ENCODE results near the gene MAGI2. TPM values are rescaled to one million over a fixed set of nuclear protein-coding genes. Genes with fewer than 3 reads are reported as not detected.

The MAGI2 gene
- total RNA-seq, 1 donor from 2014 or later: 13.3 TPM

DNA sequence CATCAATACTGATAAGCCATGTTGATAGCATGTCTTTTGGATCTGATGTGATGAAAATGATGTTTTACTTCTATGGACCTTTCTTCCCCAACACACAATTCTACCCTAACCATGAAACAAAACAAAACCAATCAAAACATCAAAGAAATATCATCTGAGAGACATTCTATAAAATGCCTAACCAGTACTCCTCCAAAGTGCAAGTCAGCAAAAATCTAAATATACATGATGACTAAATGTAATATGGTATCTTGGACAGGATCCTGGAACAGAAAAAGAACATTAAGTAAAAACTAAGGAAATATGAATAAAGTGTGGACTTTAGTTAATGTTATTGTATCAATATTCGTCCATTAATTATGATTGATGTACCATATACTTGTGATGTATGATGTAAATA lies 625.1 kb downstream of the MAGI2 start:
- H3K9me3 Mint-ChIP-seq: peaks cover 6% of the 10 kb centered on the region
- no peak for DNase-seq (ENCODE audit: extremely low spot score, unreplicated experiment)
- TF ChIP-seq, protein P1, sequence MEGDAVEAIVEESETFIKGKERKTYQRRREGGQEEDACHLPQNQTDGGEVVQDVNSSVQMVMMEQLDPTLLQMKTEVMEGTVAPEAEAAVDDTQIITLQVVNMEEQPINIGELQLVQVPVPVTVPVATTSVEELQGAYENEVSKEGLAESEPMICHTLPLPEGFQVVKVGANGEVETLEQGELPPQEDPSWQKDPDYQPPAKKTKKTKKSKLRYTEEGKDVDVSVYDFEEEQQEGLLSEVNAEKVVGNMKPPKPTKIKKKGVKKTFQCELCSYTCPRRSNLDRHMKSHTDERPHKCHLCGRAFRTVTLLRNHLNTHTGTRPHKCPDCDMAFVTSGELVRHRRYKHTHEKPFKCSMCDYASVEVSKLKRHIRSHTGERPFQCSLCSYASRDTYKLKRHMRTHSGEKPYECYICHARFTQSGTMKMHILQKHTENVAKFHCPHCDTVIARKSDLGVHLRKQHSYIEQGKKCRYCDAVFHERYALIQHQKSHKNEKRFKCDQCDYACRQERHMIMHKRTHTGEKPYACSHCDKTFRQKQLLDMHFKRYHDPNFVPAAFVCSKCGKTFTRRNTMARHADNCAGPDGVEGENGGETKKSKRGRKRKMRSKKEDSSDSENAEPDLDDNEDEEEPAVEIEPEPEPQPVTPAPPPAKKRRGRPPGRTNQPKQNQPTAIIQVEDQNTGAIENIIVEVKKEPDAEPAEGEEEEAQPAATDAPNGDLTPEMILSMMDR (conservative IDR thresholded peaks at IDR 0.05): no peak
- H3K27me3 Mint-ChIP-seq: no peaks in the 10 kb centered on the region
- H3K4me3 Mint-ChIP-seq: no peak overlapping the region
- H3K27ac Mint-ChIP-seq: no peak overlapping the region
- H3K36me3 Mint-ChIP-seq: no peaks in the 10 kb centered on the region
- no peaks in the 10 kb centered on the region for H3K4me1 Mint-ChIP-seq (ENCODE audit: unreplicated experiment)

DNA sequence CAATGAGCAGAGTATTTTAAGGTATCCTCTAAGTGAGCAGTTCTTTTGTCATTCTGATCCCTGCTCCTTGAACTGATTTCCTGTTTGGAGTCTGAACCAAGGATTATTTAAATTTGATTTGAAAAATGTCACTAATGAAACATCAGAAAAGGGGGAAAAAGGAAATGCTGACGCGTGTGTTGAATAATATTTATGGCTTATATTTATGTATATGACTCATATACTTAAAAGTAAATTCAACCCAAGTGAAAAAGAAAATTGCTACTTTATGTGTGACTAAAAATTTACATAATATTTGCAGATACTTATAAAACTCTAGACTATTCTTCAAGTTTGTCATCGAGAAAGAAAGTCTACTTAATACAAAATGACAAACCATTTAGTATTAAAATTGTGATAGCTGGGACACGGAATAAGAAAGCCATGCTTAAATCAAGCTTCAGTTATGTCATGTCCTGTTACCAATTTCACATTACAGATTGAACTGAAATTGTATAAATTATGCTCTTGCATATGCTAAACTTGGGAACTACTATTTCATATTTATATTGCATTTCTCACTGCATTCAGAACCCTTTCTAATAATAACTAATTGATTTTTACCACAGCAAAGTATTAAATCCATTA lies 649.9 kb downstream of the MAGI2 start:
- TF ChIP-seq, protein P1 (conservative IDR thresholded peaks at IDR 0.05): no peak
- Mint-ChIP-seq H3K4me3 (no peak overlapping the region), H3K27me3 (no peaks in the 10 kb centered on the region), H3K27ac (no peak overlapping the region), H3K36me3 (no peaks in the 10 kb centered on the region), H3K4me1 (ENCODE audit: unreplicated experiment) (no peaks in the 10 kb centered on the region), H3K9me3 (no peaks in the 10 kb centered on the region)
- no peak for DNase-seq (ENCODE audit: extremely low spot score, unreplicated experiment)

DNA sequence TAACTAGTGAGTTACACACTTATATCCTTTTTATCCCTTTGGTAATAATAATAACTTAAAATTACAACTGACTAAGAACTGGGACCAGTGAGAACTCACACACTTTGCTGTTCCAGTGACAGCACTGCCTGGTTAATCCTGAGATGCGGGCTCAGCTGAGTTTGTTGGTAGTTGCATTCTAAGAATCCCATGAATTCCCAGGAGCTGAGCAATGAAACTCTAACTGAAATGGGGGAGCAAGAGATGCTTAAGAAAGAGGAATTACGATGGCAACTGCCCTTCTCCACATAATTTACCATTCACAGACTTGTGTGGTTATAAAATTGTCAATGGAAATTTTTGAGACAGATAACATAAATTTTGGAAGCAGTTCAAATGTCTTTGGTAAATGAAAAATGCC lies 659.4 kb downstream of the MAGI2 start:
- no peak for DNase-seq (ENCODE audit: extremely low spot score, unreplicated experiment)
- Mint-ChIP-seq H3K4me3 (no peak overlapping the region), H3K27ac (no peak overlapping the region), H3K36me3 (no peaks in the 10 kb centered on the region), H3K27me3 (no peaks in the 10 kb centered on the region), H3K9me3 (peaks cover 5% of the 10 kb centered on the region), H3K4me1 (ENCODE audit: unreplicated experiment) (no peaks in the 10 kb centered on the region)
- TF ChIP-seq, protein P1 (conservative IDR thresholded peaks at IDR 0.05): no peak

DNA sequence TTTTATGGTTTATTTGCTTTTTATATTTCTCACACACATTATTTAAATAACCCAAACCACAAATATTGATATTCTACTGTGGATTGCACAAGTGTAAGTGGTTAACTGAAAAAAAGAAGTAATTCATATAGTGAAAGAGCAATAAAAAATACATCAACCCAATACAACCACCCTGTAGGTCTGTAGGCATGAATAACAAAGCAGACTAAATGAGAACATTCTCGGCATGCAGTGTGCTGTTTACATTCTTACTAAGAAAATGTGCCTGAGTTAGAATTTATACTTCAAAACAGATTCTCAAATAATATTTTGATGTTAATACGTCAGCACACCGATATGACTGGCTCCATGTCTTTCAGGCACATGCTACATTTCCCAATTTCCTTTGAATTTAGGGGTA lies 660.8 kb downstream of the MAGI2 start:
- no peaks in the 10 kb centered on the region for H3K36me3 Mint-ChIP-seq
- DNase-seq (ENCODE audit: extremely low spot score, unreplicated experiment): no peak
- no peaks in the 10 kb centered on the region for H3K27me3 Mint-ChIP-seq
- H3K27ac Mint-ChIP-seq: no peak overlapping the region
- H3K4me1 Mint-ChIP-seq (ENCODE audit: unreplicated experiment): no peaks in the 10 kb centered on the region
- peaks cover 11% of the 10 kb centered on the region for H3K9me3 Mint-ChIP-seq
- TF ChIP-seq, protein P1 (conservative IDR thresholded peaks at IDR 0.05): no peak
- H3K4me3 Mint-ChIP-seq: no peak overlapping the region

DNA sequence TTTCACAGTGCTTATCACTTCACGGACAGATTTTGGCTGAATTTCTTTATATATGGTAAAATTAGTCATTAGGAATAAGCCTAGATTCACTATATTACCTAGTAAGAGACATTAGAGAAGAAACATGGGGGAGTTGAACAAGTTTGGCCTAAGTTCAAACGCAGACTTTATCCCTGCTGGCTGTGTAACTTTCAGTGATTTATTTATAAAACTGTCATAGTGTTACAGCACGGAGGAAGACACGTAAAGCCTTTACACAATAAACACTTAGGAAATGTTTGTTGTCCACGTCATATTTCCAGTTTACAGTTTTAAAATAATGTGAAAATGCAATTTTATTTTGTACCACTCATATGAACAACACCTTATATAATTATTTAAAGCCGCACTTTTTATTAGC lies 661.5 kb downstream of the MAGI2 start:
- Mint-ChIP-seq H3K27ac (no peak overlapping the region), H3K9me3 (peaks cover 11% of the 10 kb centered on the region), H3K4me3 (no peak overlapping the region), H3K27me3 (no peaks in the 10 kb centered on the region), H3K4me1 (ENCODE audit: unreplicated experiment) (no peaks in the 10 kb centered on the region), H3K36me3 (no peaks in the 10 kb centered on the region)
- TF ChIP-seq, protein P1 (conservative IDR thresholded peaks at IDR 0.05): no peak
- no peak for DNase-seq (ENCODE audit: extremely low spot score, unreplicated experiment)

DNA sequence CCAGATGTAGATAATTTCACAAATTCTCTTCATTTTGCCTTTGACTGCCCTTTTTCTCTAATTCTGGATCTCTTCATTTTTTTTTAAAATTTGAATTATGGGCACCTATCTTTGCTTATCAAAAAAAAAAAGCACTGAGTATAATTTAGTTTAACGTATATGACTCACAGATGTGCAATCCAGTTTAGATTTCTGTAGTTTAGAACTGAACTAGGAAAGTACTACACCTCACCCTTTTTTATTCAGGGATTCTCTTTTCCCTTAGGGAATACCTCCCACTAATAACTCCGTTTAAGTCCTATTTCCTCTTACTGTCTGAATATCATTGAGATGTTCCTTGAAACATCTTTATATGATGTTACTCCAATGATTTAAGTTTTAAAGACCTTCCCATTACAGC lies 665.0 kb downstream of the MAGI2 start:
- no peaks in the 10 kb centered on the region for H3K27me3 Mint-ChIP-seq
- no peak overlapping the region for H3K4me3 Mint-ChIP-seq
- H3K36me3 Mint-ChIP-seq: no peaks in the 10 kb centered on the region
- DNase-seq (ENCODE audit: extremely low spot score, unreplicated experiment): no peak
- H3K27ac Mint-ChIP-seq: no peak overlapping the region
- no peaks in the 10 kb centered on the region for H3K4me1 Mint-ChIP-seq (ENCODE audit: unreplicated experiment)
- peaks cover 6% of the 10 kb centered on the region for H3K9me3 Mint-ChIP-seq
- TF ChIP-seq, protein P1 (conservative IDR thresholded peaks at IDR 0.05): no peak
